T-cell (primary cell): ENCODE data around the gene SPTBN2. TPM values are rescaled to one million over a fixed set of nuclear protein-coding genes. Genes with fewer than 3 reads are reported as not detected.

Experiments used
- ATAC-seq, 4 experiments: fragments of 200-7000 bp in 3 of 4; fragments of 150-1000 bp in 1 of 4; cut with Tn5 transposase; replicated peaks in 1 of 4; 1 replicate in 3 of 4; 2 replicates in 1 of 4; pipeline ENCODE4 v1.10.0; 2021; ENCODE audit warnings: moderate library complexity in 3 of 4, mild to moderate bottlenecking in 2 of 4, moderate number of reproducible peaks in 1 of 4
- CTCF ChIA-PET, 2 donors: fragments of 300-600 bp; sonication (Branson Sonifier 250); formaldehyde crosslinking; loops; one replicate each; lab custom pipeline; 2022; ENCODE audit warnings: antibody characterized with exemption in 2 of 2; lab: Charles Lee
- POLR2A ChIA-PET, 2 donors: fragments of 300-600 bp; sonication (Branson Sonifier 250); formaldehyde crosslinking; loops; one replicate each; lab custom pipeline; 2022; ENCODE audit warnings: antibody characterized with exemption in 2 of 2; lab: Charles Lee
- DNase-seq, 35 experiments: peaks; one replicate each; pipeline versions ENCODE4 v3.0.0 to v3.0.0-alpha.2; 2013 to 2023
- H3K27ac ChIP-seq: one replicate; pipeline ENCODE4 v1.5.1; 2013; ENCODE audit warnings: low read length
- H3K27me3 ChIP-seq, 2 experiments: replicated peaks in 1 of 2; 1 replicate in 1 of 2; 2 replicates in 1 of 2; pipeline versions ENCODE4 v1.6.1 to v1.7.0; 2013; ENCODE audit warnings: low read length in 1 of 2, mixed read lengths in 1 of 2; ENCODE audit not compliant: control insufficient read depth in 2 of 2, insufficient read depth in 2 of 2; ENCODE audit errors: extremely low read depth in 1 of 2
- H3K36me3 ChIP-seq, 2 donors: 1 replicate in 1 of 2; 2 replicates in 1 of 2; pipeline versions ENCODE4 v1.6.1 to v1.7.0; 2013; ENCODE audit warnings: low read length in 1 of 2; ENCODE audit not compliant: control insufficient read depth in 2 of 2, insufficient read depth in 1 of 2; ENCODE audit errors: extremely low read depth in 1 of 2
- H3K4me1 ChIP-seq, 2 experiments: 1 replicate in 1 of 2; 2 replicates in 1 of 2; pipeline versions ENCODE4 v1.6.1 to v1.7.0; 2013; ENCODE audit warnings: low read length in 2 of 2, mixed read lengths in 1 of 2; ENCODE audit not compliant: insufficient read depth in 2 of 2, control insufficient read depth in 1 of 2; ENCODE audit errors: extremely low read depth in 1 of 2
- H3K4me3 ChIP-seq, 2 donors: 1 replicate in 1 of 2; 2 replicates in 1 of 2; pipeline versions ENCODE4 v1.5.1 to v1.7.0; 2013; ENCODE audit warnings: mild to moderate bottlenecking in 2 of 2, low read length in 1 of 2, moderate library complexity in 1 of 2; ENCODE audit not compliant: control insufficient read depth in 1 of 2; ENCODE audit errors: extremely low read depth in 1 of 2
- H3K9me3 ChIP-seq: 2 replicates; pipeline ENCODE4 v1.7.0; 2013
- H3K27ac Mint-ChIP-seq, 2 donors: one replicate each; pipeline ENCODE4 v1.8.0; 2020 to 2021; ENCODE audit warnings: mild to moderate bottlenecking in 2 of 2, mixed read lengths in 2 of 2
- H3K27me3 Mint-ChIP-seq, 2 donors: one replicate each; pipeline ENCODE4 v1.8.0; 2021 to 2022; ENCODE audit warnings: mixed read lengths in 2 of 2
- H3K36me3 Mint-ChIP-seq: one replicate; pipeline ENCODE4 v1.8.0; 2021; ENCODE audit warnings: mixed read lengths
- H3K4me1 Mint-ChIP-seq, 3 donors: one replicate each; pipeline ENCODE4 v1.8.0; 2020 to 2022; ENCODE audit warnings: mixed read lengths in 3 of 3, mild to moderate bottlenecking in 1 of 3
- H3K4me3 Mint-ChIP-seq, 3 donors: one replicate each; pipeline ENCODE4 v1.8.0; 2020 to 2022; ENCODE audit warnings: mild to moderate bottlenecking in 3 of 3, mixed read lengths in 3 of 3, moderate library complexity in 3 of 3
- H3K9me3 Mint-ChIP-seq, 3 donors: one replicate each; pipeline ENCODE4 v1.8.0; 2020 to 2022; ENCODE audit warnings: mixed read lengths in 3 of 3
- WGBS: methylation state at CpG from one replicate; pipeline ENCODE4 v1.1.5; 2013; ENCODE audit warnings: missing lambda C conversion rate; ENCODE audit not compliant: insufficient coverage; 5-methylcytosine and 5-hydroxymethylcytosine counted together
- total RNA-seq, 35 experiments: library from RNA in 6 of 35; stranded (reverse) in 6 of 35; fragments of 120-200 nt in 1 of 35; gene quantifications; one replicate each; pipeline versions ENCODE4 v1.2.1 to v1.2.4 and lab custom pipeline; 2013 to 2026

SPTBN2 gene
- total RNA-seq, 5 donors from 2014 or later (not counting 1 experiment from before 2014, with no cell fraction given): 0.13 to 1.1 (median 0.60) TPM; not detected in 1

DNA sequence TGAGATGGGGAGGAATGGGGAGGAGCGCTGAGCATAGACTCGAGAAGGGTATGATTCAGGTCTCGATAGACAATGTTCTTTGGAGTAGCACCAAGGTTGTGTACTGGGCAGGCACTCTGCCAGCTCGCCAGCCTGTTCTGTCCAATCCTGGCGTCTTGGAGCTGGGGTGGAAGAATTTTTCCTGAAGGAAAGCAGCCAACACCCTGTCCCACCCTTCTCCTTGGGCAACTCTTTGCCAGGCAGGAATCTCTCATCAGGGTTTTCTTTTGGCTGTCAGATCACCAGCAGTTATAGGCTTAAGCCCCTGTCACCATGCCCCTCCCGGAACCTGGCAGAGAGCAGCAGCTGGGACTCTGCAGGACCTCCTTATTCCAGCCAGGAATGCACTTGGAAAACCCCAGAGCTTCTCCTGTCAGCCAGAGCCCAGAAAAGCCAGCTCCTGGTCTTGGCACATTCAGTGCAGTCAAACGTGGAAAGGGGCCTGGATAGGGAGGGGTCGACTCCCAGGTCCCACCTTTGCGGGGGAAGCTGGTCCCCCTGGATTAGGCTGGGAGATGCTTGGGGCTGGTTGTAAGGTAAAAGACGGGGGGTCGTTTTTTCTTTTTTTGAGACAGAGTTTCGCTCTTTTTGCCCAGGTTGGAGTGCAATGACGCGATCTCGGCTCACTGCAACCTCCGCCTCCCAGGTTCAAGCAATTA, 14.4 kb upstream of the SPTBN2 start:
- Histone ChIP-seq H3K4me3 (no peak overlapping the region), H3K36me3 (no peaks in the 10 kb centered on the region), H3K27ac (no peak overlapping the region), H3K27me3 (peaks cover 0 to 5% of the 10 kb centered on the region in 2 experiments), H3K9me3 (no peaks in the 10 kb centered on the region), H3K4me1 (peaks cover 0 to 21% of the 10 kb centered on the region in 2 experiments)
- Mint-ChIP-seq H3K27ac (no peak overlapping the region), H3K4me3 (peak overlapping the region; percentile 90 to 94 (median 91)), H3K4me1 (peaks cover 4 to 9% (median 9%) of the 10 kb centered on the region in 3 donors), H3K9me3 (peaks cover 0 to 6% (median 5%) of the 10 kb centered on the region in 3 donors), H3K27me3 (no peaks in the 10 kb centered on the region), H3K36me3 (no peaks in the 10 kb centered on the region)
- 99% methylated on average over 9 of the region's 16 CpGs for WGBS
- ChIA-PET POLR2A (no interaction called here), CTCF (interaction anchor here (0.6 to 0.7 kb wide), 2 partner anchors 278 to 364 kb away, joined by 5 to 6 read pairs; no protein-coding TSS in a partner anchor)
- no peak for DNase-seq
- no peak for ATAC-seq

DNA sequence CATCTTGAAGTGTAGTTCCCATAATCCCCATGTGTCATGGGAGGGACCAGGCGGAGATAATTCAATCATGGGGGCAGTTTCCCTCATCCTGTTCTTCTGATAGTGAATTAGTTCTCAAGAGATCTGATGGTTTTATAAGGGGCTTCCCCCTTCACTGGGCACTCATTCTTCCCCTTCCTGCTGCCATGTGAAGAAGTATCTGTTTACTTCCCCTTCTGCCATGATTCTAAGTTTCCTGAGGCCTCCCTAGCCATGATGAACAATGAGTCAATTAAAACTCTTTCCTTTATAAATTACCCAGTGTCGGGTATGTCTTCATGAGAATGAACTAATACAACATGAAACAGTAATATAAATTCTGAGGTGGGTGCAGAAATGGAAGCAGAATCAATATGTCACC, 12.1 kb upstream of the SPTBN2 start:
- H3K4me1 Mint-ChIP-seq: peaks cover 4 to 9% (median 7%) of the 10 kb centered on the region in 3 donors
- H3K4me3 Mint-ChIP-seq: no peak overlapping the region
- DNase-seq: no peak
- no peak for ATAC-seq
- no peaks in the 10 kb centered on the region for H3K9me3 ChIP-seq
- H3K27me3 Mint-ChIP-seq: peaks cover 0 to 6% of the 10 kb centered on the region in 2 donors
- ChIA-PET POLR2A (no interaction called here), CTCF (no interaction called here)
- no peak overlapping the region for H3K27ac Mint-ChIP-seq
- H3K4me1 ChIP-seq: peaks cover 0 to 21% of the 10 kb centered on the region in 2 experiments
- H3K4me3 ChIP-seq: no peak overlapping the region
- no peaks in the 10 kb centered on the region for H3K36me3 Mint-ChIP-seq
- no CpG with 5 or more reads among the region's 2 CpGs for WGBS
- H3K36me3 ChIP-seq: no peaks in the 10 kb centered on the region
- no peak overlapping the region for H3K27ac ChIP-seq
- peaks cover 0 to 5% of the 10 kb centered on the region in 2 experiments for H3K27me3 ChIP-seq
- peaks cover 0 to 6% (median 5%) of the 10 kb centered on the region in 3 donors for H3K9me3 Mint-ChIP-seq

DNA sequence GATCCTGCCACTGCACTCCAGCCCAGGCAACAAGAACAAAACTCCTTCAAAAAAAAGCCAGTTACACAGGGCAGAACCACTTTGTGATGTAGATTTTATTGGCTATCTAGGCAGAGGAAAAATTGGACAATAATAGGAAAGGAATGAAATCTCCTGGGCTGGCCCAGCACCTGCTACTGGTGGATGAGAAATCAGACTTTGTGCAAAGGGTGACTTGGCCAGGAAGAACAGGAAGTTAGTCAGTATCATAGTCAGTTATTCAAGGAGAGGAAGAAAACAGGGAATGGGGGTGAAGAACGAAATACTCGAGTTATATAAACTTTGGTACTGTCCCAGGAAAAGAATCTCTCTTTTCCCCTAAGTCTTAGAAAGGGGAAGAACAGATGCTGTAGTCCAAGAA, 11.0 kb upstream of the SPTBN2 start:
- Histone ChIP-seq H3K4me3 (no peak overlapping the region), H3K27me3 (peaks cover 0 to 5% of the 10 kb centered on the region in 2 experiments), H3K36me3 (no peaks in the 10 kb centered on the region), H3K9me3 (no peaks in the 10 kb centered on the region), H3K27ac (no peak overlapping the region), H3K4me1 (peaks cover 0 to 12% of the 10 kb centered on the region in 2 experiments)
- no peak overlapping the region for H3K4me3 Mint-ChIP-seq
- no peaks in the 10 kb centered on the region for H3K36me3 Mint-ChIP-seq
- POLR2A ChIA-PET: no interaction called here
- no peak overlapping the region for H3K27ac Mint-ChIP-seq
- ATAC-seq: no peak
- no peak for DNase-seq
- CTCF ChIA-PET: no interaction called here
- WGBS: no CpG with 5 or more reads among the region's 2 CpGs
- peaks cover 2 to 3% (median 3%) of the 10 kb centered on the region in 3 donors for H3K4me1 Mint-ChIP-seq
- H3K27me3 Mint-ChIP-seq: peaks cover 0 to 6% of the 10 kb centered on the region in 2 donors
- peaks cover 0 to 6% (median 5%) of the 10 kb centered on the region in 3 donors for H3K9me3 Mint-ChIP-seq

DNA sequence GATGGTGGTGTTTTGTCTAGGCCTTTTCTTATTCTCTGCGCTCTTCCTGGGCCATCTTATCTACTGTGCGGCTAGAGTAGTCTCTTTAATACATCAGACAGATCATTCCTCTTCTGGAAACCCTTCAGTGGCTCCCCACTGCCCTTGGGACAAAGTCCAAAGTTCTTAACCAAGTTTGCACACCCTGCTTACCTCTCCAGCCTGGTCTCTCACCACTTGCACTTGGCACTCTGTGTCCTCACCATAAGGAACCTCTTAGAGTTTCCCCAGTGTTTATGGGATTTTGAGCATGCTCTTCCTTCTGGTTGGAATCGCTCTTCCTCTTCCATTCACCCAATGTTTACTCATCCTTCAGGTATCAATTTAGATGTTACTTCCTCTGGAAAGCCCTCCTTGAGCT, 5.2 kb upstream of the SPTBN2 start:
- ChIA-PET POLR2A (no interaction called here), CTCF (no interaction called here)
- no peak overlapping the region for H3K4me3 Mint-ChIP-seq
- no peaks in the 10 kb centered on the region for H3K4me1 Mint-ChIP-seq
- H3K9me3 Mint-ChIP-seq: no peaks in the 10 kb centered on the region
- Histone ChIP-seq H3K4me3 (no peak overlapping the region), H3K27me3 (peaks cover 0 to 15% of the 10 kb centered on the region in 2 experiments), H3K27ac (no peak overlapping the region), H3K36me3 (no peaks in the 10 kb centered on the region), H3K4me1 (no peaks in the 10 kb centered on the region), H3K9me3 (no peaks in the 10 kb centered on the region)
- no peak for DNase-seq
- 100% methylated on average over 2 of the region's 3 CpGs for WGBS
- ATAC-seq: no peak
- H3K27ac Mint-ChIP-seq: no peak overlapping the region
- H3K27me3 Mint-ChIP-seq: peaks cover 31 to 40% of the 10 kb centered on the region in 2 donors
- no peaks in the 10 kb centered on the region for H3K36me3 Mint-ChIP-seq

DNA sequence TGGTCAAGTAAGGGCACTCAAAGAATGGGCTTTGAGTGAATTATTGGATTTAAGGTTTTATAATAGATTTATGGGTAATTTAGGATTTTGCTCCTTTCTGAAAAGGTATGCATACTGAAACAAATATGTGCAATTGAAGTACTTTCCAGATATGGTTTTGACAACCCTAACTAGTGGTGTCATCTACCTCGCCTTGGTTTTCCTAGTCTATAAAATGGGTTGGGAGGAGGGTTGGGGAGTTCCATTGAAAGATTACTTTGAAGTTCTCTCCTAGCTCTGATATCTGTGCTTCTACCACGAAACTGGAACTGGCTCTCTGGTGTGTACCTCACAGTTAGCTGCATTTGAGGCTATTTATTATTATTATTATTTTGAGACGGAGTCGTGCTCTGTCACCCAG, 431 bp upstream of the SPTBN2 start:
- no peaks in the 10 kb centered on the region for H3K36me3 Mint-ChIP-seq
- CTCF ChIA-PET: no interaction called here
- Histone ChIP-seq H3K36me3 (no peaks in the 10 kb centered on the region), H3K4me3 (no peak overlapping the region), H3K9me3 (no peaks in the 10 kb centered on the region), H3K4me1 (peaks cover 2 to 20% of the 10 kb centered on the region in 2 experiments), H3K27ac (no peak overlapping the region), H3K27me3 (peaks cover 19 to 54% of the 10 kb centered on the region in 2 experiments)
- H3K27ac Mint-ChIP-seq: no peak overlapping the region
- POLR2A ChIA-PET: no interaction called here
- peak overlapping the region in 2 of 3 donors; percentile 77 to 83 for H3K4me3 Mint-ChIP-seq
- peaks cover 58 to 79% of the 10 kb centered on the region in 2 donors for H3K27me3 Mint-ChIP-seq
- no peak for DNase-seq
- WGBS: 96% methylated on average over 3 of the region's 4 CpGs
- no peaks in the 10 kb centered on the region for H3K9me3 Mint-ChIP-seq
- peaks cover 17 to 18% (median 18%) of the 10 kb centered on the region in 3 donors for H3K4me1 Mint-ChIP-seq
- ATAC-seq: no peak

DNA sequence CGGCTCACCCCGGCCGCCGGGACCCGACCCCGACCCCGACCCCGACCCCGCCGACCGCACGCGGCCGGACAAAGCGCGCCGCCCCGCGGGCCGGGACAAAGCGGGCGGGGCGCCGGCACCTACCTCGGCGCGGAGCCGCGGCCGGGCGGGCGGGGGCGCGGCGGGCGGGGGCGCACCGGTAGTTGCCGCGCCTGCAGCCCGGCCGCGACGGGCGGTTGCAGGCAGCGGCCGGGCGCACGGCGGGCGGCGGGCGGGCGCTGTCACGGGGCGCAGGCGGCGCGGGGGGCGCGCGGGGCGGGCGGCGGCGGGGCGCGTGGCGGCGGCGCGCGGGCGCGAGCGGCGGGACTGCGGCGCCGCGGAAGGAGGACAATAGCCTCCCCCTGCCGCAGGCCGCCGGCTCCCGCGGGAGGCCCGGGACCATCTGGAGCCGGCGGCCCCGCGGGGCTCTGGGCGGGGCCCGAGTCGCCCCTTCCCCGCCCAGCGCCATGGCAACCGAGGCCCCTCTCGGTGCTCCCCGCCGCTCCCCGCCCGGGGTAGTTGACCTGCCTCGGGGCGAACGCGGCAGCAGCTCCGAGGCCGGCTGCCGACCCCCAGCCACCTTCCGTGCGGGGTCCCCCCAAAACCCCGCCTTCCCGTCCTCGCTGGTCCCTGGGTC, 851 bp downstream of the SPTBN2 start:
- no peaks in the 10 kb centered on the region for H3K36me3 ChIP-seq
- no peaks in the 10 kb centered on the region for H3K9me3 Mint-ChIP-seq
- H3K27ac Mint-ChIP-seq: no peak overlapping the region
- no peaks in the 10 kb centered on the region for H3K9me3 ChIP-seq
- under 1% methylated on average over 111 of the region's 114 CpGs for WGBS
- ChIA-PET CTCF (no interaction called here), POLR2A (interaction anchor here in 1 of 2 donors (0.6 kb wide), 1 partner anchor 378 kb away, joined by 9 read pairs; no protein-coding TSS in a partner anchor)
- H3K4me3 ChIP-seq: peak overlapping the region in 1 of 2 donors; percentile 44
- H3K27ac ChIP-seq: no peak overlapping the region
- H3K27me3 Mint-ChIP-seq: peaks cover 49 to 70% of the 10 kb centered on the region in 2 donors
- peaks cover 17 to 18% (median 18%) of the 10 kb centered on the region in 3 donors for H3K4me1 Mint-ChIP-seq
- H3K36me3 Mint-ChIP-seq: no peaks in the 10 kb centered on the region
- DNase-seq (peak in 1 of 35 experiments; percentile 23), ATAC-seq (peak; percentile 42 to 60 (median 52))
- peak overlapping the region; percentile 76 to 83 (median 77) for H3K4me3 Mint-ChIP-seq
- H3K27me3 ChIP-seq: peaks cover 20 to 61% of the 10 kb centered on the region in 2 experiments
- H3K4me1 ChIP-seq: peaks cover 2 to 20% of the 10 kb centered on the region in 2 experiments
